ENCODE measurements around the gene CIAO2B.
A peak's percentile ranks its signal among the peaks of the same experiment; 100 is the strongest.

GRCh38 chr16:66924527-66925321 lies 9.5 kb downstream of the CIAO2B start:
- TF ChIP-seq POLR2AphosphoS5 (IDR thresholded peaks at IDR 0.05) (no peak), CTCF (IDR thresholded peaks at IDR 0.05) (peak; percentile 42 to 68 (median 44)), POLR2A (IDR thresholded peaks at IDR 0.05) (no peak)
